ENCODE results near the gene DDIT4. TPM values are rescaled to one million over a fixed set of nuclear protein-coding genes. Genes with fewer than 3 reads are reported as not detected.
"Not testable (repeated sequence)": the region's sequence is repeated elsewhere in the genome, so short reads cannot be mapped to it uniquely, and the experiment has no call there.

Gene DDIT4
- total RNA-seq, 1 experiment from 2014 or later: 872 TPM

DNA sequence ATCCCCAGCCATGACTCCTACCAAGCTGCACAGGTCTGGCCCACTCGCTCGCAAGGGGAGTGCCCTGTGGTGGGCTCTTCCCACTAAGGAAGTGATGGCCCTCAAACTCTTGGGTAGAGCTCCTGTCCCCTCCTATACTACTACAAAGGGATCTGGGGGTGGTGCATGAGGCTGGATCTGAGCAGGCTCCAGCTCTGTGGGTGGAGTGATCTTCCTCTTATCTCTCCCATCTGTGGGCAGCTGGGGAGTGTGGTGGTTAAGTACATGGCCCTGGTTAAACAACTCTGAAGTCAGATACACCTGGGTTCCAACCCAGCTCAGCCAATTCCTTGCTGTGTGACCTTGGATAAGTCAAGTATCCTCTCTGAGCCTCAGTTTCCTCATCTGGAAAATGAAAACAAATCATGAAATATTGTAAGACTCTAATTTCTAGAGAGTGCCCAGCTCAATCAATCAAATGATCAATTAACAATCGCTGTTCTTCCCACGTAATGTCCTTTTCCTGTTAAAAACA, 17.4 kb downstream of the DDIT4 start:
- H3K9me3 Mint-ChIP-seq (ENCODE audit: unreplicated experiment): no peaks in the 10 kb centered on the region
- intact Hi-C loops (cut with micrococcal nuclease): no loop called here
- POLR2A ChIA-PET: interaction anchor here (0.7 to 5.0 kb wide), 8 partner anchors 8 to 46 kb away, joined by 4 to 125 read pairs (median 18); partner anchors contain the start of gene DDIT4
- TF ChIP-seq, protein P1, sequence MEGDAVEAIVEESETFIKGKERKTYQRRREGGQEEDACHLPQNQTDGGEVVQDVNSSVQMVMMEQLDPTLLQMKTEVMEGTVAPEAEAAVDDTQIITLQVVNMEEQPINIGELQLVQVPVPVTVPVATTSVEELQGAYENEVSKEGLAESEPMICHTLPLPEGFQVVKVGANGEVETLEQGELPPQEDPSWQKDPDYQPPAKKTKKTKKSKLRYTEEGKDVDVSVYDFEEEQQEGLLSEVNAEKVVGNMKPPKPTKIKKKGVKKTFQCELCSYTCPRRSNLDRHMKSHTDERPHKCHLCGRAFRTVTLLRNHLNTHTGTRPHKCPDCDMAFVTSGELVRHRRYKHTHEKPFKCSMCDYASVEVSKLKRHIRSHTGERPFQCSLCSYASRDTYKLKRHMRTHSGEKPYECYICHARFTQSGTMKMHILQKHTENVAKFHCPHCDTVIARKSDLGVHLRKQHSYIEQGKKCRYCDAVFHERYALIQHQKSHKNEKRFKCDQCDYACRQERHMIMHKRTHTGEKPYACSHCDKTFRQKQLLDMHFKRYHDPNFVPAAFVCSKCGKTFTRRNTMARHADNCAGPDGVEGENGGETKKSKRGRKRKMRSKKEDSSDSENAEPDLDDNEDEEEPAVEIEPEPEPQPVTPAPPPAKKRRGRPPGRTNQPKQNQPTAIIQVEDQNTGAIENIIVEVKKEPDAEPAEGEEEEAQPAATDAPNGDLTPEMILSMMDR (IDR thresholded peaks at IDR 0.05; ENCODE audit: unreplicated experiment): no peak
- BruUV-seq (replicated peaks): no TSS peak
- H3K36me3 Mint-ChIP-seq (ENCODE audit: insufficient read depth, unreplicated experiment): peaks cover 4% of the 10 kb centered on the region
- CTCF ChIA-PET: interaction anchor here (0.6 to 2.5 kb wide), 4 partner anchors 15 to 45 kb away, joined by 3 to 9 read pairs (median 4); no protein-coding TSS in a partner anchor
- H3K27ac Mint-ChIP-seq (ENCODE audit: low read depth, unreplicated experiment): no peak overlapping the region
- DNase-seq (ENCODE audit: unreplicated experiment): no peak
- no peak overlapping the region for H3K4me3 Mint-ChIP-seq (ENCODE audit: unreplicated experiment)
- no peaks in the 10 kb centered on the region for H3K27me3 Mint-ChIP-seq (ENCODE audit: insufficient read depth, unreplicated experiment)
- H3K4me1 Mint-ChIP-seq (ENCODE audit: insufficient read depth, unreplicated experiment): peaks cover 20% of the 10 kb centered on the region

DNA sequence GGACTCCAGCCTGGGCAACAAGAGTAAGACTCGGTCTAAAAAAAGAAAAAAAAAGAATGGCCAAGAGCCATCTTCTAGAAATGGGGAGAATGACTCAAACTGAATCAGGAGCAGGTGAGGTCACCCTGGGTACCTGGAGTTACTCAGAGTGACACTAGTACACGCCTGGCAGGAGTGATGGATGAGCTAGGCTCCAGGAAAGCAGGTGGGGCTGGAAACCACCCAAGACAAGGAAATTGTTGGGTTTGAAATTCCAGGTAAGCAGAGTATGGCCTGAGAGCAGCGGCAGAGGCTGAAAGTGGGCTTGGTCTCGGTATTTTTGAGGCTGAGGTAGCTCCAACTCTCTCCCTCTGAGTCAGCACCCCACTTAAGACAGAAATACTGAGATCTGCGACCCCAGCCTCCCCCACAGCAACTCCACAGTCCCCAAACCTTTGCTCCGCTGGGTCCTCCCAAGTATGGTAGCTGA, 18.5 kb downstream of the DDIT4 start:
- Mint-ChIP-seq H3K4me1 (ENCODE audit: insufficient read depth, unreplicated experiment) (peaks cover 18% of the 10 kb centered on the region), H3K27me3 (ENCODE audit: insufficient read depth, unreplicated experiment) (no peaks in the 10 kb centered on the region), H3K9me3 (ENCODE audit: unreplicated experiment) (no peaks in the 10 kb centered on the region), H3K4me3 (ENCODE audit: unreplicated experiment) (no peak overlapping the region), H3K36me3 (ENCODE audit: insufficient read depth, unreplicated experiment) (peaks cover 4% of the 10 kb centered on the region), H3K27ac (ENCODE audit: low read depth, unreplicated experiment) (peak overlapping the region; percentile 57)
- CTCF ChIA-PET: interaction anchor here (0.6 to 2.5 kb wide), 7 partner anchors 16 to 46 kb away, joined by 3 to 6 read pairs (median 4); no protein-coding TSS in a partner anchor
- peak; percentile 96 for DNase-seq (ENCODE audit: unreplicated experiment)
- intact Hi-C loops (cut with micrococcal nuclease): loop anchor here (1.0 kb wide), 1 partner anchor 15 kb away; no protein-coding TSS in a partner anchor
- TF ChIP-seq, protein P1 (IDR thresholded peaks at IDR 0.05; ENCODE audit: unreplicated experiment): no peak
- no TSS peak for BruUV-seq (replicated peaks)
- POLR2A ChIA-PET: interaction anchor here (0.6 to 5.0 kb wide), 18 partner anchors 9 to 572 kb away, joined by 3 to 125 read pairs (median 6); partner anchors contain the start of genes C10orf105 and DDIT4

DNA sequence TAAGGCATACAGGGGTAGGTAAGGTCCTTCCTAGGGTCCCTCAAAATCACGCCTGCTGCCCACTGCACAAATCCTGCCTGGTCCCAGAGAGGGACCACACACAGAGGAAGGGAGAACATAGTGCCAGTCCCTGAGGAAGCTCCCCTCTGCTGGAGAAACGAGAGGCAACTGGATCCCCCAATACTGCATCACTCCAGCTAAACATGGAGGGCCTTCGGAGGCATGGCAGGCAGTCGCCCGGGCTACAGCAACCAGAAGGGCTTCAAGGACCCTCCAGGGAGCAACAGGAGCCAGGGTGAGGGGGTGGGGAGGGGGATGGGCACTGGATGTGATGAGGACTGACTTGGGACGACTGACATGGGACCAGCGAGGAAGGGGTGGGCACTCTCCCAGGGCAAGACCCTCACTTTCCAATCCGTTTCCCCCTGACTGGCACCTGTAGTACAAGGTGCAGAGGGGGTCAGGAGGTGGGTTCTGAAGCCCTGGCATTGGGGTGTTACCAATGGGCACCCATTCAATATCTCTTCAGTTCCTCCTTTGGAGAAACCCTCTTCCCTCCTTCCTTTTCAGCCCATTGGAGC, 21.7 kb downstream of the DDIT4 start:
- ChIA-PET CTCF (no interaction called here), POLR2A (interaction anchor here (0.6 to 1.3 kb wide), 2 partner anchors 27 to 1937 kb away, joined by 3 to 6 read pairs; no protein-coding TSS in a partner anchor)
- H3K4me3 Mint-ChIP-seq (ENCODE audit: unreplicated experiment): no peak overlapping the region
- no TSS peak for BruUV-seq (replicated peaks)
- no peaks in the 10 kb centered on the region for H3K9me3 Mint-ChIP-seq (ENCODE audit: unreplicated experiment)
- no peak for DNase-seq (ENCODE audit: unreplicated experiment)
- TF ChIP-seq, protein P1 (IDR thresholded peaks at IDR 0.05; ENCODE audit: unreplicated experiment): no peak
- no peaks in the 10 kb centered on the region for H3K27me3 Mint-ChIP-seq (ENCODE audit: insufficient read depth, unreplicated experiment)
- no peak overlapping the region for H3K27ac Mint-ChIP-seq (ENCODE audit: low read depth, unreplicated experiment)
- H3K4me1 Mint-ChIP-seq (ENCODE audit: insufficient read depth, unreplicated experiment): peaks cover 27% of the 10 kb centered on the region
- peaks cover 13% of the 10 kb centered on the region for H3K36me3 Mint-ChIP-seq (ENCODE audit: insufficient read depth, unreplicated experiment)
- intact Hi-C loops (cut with micrococcal nuclease): no loop called here

DNA sequence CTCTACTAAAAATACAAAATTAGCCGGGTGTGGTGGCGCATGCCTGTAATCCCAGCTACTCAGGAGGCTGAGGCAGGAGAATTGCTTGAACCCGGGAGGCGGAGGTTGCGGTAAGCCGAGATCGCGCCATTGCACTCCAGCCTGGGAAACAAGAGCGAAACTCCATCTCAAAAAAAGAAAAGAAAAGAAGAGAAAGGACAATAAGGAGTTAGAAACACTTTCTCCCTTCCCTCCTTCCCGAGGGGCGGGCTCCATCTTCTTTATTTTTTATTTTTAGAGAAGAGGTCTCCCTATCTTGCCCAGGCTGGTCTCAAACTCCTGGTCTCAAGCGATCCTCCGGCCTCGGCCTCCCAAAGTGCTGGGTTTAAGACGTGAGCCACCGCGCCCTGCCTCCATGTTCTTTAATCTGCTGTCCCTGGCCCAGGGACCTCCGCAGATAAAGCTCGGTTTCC, 23.1 kb downstream of the DDIT4 start:
- H3K27me3 Mint-ChIP-seq (ENCODE audit: insufficient read depth, unreplicated experiment); H3K9me3 Mint-ChIP-seq (ENCODE audit: unreplicated experiment); BruUV-seq (replicated peaks); DNase-seq (ENCODE audit: unreplicated experiment): not testable (repeated sequence)
- Mint-ChIP-seq H3K27ac (ENCODE audit: low read depth, unreplicated experiment) (peak overlapping the region; percentile 89), H3K4me1 (ENCODE audit: insufficient read depth, unreplicated experiment) (peaks cover 26% of the 10 kb centered on the region), H3K36me3 (ENCODE audit: insufficient read depth, unreplicated experiment) (peaks cover 13% of the 10 kb centered on the region), H3K4me3 (ENCODE audit: unreplicated experiment) (peak overlapping the region; percentile 73)
- intact Hi-C loops (cut with micrococcal nuclease): loop anchor here (2.0 kb wide), 1 partner anchor 24 kb away; no protein-coding TSS in a partner anchor
- POLR2A ChIA-PET: interaction anchor here (1.2 to 2.9 kb wide), 7 partner anchors 14 to 49 kb away, joined by 3 to 19 read pairs (median 5); partner anchors contain the start of gene DDIT4
- CTCF ChIA-PET: interaction anchor here (0.6 to 1.2 kb wide), 3 partner anchors 25 to 67 kb away, joined by 3 to 4 read pairs (median 3); no protein-coding TSS in a partner anchor

Data from MCF 10A (cell line).